IPS-18c (cell line): ENCODE data around the gene CIRBP.
"Not testable (repeated sequence)": the region's sequence is repeated elsewhere in the genome, so short reads cannot be mapped to it uniquely, and the experiment has no call there.

Experiments used
- H3K4me3 ChIP-seq: 2 replicates; pipeline ENCODE4 v1.7.0; 2013; ENCODE audit warnings: low read depth, mild to moderate bottlenecking, low read length, moderate library complexity; ENCODE audit not compliant: insufficient read depth
- H3K9me3 ChIP-seq: one replicate; pipeline ENCODE4 v1.6.1; 2013; ENCODE audit warnings: mild to moderate bottlenecking, low read length, moderate library complexity; ENCODE audit not compliant: control insufficient read depth, insufficient read depth

Gene CIRBP

DNA sequence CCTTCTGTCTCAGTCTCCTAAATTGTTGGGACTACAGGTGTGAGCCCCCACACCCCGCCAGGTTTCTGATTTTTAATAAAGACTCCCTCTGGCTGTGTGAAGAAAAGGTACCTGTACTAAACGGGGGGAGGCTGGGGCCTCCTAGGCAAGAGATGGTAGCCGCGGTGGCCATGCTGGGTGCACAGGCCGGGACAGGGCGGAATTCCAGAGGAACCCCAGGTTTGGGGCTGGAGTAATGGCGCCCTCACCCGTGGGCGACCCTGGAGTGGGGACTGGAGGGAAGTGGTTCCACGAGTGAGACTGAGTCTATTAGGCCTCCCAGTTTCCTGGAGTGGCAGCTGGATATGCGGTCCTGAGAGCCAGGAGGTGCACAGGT, 29.7 kb upstream of the CIRBP start:
- peak overlapping the region; percentile 72; the same call in 1 of the 2 replicates for H3K4me3 ChIP-seq
- no peaks in the 10 kb centered on the region for H3K9me3 ChIP-seq

DNA sequence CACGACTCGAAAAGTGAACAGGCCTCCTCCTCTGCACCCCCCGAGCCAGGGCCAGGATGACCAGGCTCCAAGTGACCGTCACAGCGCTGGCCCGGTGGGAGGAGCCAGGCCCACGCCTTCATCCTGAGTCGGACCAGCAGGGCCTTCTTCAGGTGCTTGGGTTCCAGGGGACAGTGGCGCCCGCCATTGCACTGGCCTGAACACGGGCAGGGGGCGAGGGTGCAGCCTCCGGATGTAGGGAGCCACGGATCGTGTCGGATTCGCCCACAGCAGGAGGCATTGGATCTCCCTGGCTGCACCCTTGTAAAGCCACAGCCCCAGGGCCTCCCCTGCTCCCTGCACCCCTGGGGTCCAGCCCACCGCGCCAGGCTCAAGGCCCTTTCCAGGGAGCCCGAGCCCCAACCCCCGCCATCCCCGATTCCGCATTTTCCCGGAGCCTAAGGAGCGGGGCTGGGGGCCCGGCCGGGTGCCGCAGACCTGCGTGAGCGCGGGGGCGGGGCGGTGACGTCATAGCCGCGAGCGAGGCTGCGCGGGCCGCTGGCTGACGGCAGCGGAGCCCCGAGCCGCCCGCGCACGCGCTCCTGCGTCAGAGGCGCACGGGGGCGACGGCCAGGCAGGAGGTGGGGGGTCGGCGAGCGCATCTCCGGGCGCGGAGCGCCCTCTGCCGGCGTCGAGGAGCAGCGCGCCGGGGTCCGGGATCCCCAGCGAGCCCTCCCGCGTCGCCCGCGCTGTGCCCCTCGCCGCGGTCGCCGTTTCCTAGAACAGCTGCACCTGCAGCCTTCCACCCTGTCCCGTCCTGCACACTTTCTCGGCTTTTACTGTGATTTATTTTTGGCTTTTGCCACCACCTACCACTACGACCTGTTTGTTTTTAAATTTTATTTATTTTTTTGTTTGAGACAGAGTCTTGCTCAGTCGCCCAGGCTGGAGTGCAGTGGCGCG, 29.1 kb upstream of the CIRBP start:
- Histone ChIP-seq H3K9me3 (no peaks in the 10 kb centered on the region), H3K4me3 (peak overlapping the region; percentile 72)

DNA sequence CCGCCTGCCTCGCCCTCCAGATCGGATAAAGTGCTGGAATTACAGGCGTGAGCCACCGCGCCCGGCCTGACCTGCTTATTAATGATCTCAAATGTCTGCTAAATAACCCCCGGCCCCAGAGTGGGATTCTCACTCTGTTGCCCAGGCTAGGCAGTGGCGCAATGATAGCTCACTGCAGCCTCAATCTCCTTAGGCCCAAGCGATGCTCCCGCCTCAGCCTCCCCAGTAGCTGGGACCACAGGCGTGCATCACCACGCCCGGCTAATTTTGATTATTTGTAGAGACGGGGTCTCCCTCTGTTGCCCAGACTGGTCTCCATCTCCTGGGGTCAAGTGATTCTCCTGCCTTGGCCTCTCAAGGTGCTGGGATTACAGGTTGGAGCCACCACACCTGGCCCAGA, 28.2 kb upstream of the CIRBP start:
- H3K4me3 ChIP-seq = no peak overlapping the region; the same call in 1 of the 2 replicates
- no peaks in the 10 kb centered on the region for H3K9me3 ChIP-seq

DNA sequence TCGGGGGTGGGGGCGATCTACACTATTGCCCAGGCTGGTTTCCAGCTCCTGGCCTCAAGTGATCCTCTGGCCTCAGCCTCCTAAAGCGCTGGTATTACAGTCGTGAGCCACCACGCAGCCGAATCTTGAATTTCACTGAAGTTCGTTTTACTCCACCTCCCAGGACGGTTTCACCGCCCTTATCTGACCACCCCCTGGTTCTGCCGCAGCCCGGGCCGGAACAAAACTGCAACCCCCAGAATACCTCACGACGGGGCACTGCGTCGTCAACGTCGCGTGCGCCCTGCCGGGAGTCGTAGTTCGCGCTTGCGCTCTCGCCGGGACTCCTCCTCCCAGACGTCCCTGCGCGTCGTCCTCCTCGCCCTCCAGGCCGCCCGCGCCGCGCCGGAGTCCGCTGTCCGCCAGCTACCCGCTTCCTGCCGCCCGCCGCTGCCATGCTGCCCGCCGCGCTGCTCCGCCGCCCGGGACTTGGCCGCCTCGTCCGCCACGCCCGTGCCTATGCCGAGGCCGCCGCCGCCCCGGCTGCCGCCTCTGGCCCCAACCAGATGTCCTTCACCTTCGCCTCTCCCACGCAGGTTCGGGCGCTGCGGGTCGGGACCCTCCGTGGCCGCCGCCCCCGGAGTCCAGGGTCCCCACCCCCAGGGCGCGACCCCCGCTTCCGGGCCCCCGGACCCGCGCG, 27.6 kb upstream of the CIRBP start, which contains the start of gene ATP5F1D:
ATP5F1D (plus strand) TSS at position 335 of the 679 bp plus-strand sequence; CDS start at position 435, 100 bp downstream.
- peak within 1 kb of the TSS; percentile 76 for H3K4me3 ChIP-seq
- no peaks in the 10 kb centered on the region for H3K9me3 ChIP-seq

DNA sequence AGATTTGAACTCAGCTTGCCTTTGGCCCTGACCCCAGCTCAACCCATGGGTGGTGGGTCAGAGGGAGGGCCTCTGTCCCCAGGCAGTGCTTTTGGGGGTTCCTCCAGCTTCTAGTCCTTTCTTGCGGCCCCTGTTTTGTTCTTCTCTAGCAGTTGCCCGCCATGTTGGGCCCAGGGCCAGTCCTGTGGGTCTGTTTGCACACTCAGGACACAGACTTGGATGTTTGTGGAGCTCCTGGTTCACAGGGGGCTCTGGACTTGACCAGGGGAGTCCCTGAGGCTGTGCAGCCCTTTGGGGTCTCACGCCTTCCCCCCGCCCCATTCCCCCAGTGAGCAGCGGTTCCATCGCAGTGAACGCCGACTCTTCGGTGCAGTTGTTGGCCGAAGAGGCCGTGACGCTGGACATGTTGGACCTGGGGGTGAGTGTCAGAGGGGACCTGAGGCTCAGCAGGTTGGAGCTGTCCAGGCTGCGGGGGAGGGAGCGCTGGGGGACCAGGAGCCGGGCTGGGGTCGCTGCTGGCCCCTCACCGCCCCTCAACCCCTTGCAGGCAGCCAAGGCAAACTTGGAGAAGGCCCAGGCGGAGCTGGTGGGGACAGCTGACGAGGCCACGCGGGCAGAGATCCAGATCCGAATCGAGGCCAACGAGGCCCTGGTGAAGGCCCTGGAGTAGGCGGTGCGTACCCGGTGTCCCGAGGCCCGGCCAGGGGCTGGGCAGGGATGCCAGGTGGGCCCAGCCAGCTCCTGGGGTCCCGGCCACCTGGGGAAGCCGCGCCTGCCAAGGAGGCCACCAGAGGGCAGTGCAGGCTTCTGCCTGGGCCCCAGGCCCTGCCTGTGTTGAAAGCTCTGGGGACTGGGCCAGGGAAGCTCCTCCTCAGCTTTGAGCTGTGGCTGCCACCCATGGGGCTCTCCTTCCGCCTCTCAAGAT, 25.1 kb upstream of the CIRBP start:
- H3K9me3 ChIP-seq = no peaks in the 10 kb centered on the region
- H3K4me3 ChIP-seq = no peak overlapping the region

DNA sequence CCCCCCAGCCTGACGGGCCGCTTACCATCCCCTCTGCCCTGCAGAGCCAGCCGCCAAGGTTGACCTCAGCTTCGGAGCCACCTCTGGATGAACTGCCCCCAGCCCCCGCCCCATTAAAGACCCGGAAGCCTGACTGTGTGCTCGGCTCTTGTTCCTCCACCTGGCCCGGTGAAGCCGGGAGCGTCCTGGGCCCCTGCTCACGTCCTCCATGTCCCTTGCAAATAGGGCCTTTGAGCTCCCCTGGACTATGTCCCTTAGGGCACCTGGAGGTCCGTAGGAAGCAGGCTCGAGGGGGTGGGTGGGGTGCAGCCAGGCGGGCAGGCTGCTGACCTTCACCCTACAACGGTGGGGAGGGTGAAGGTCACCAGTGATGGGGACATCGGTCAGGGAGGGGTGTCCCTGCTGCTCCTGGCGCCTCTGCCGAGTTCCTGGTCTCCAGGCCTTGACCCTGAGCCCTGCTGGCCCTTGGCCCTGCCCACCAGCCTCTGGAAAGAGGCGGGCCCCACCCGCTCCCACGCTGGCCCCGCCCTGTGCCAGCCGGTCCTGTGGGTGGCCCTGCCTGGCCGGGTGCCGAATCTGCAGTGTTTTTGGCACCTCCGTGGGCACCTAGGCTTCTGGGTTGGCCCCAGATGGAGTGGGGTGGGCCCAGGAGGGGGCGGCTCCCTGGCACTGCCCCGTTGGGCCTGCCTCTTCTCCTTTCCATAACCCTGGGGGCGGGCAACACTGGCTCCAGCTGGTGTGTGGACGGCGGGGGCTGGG, 24.3 kb upstream of the CIRBP start:
- peaks cover 2% of the 10 kb centered on the region for H3K9me3 ChIP-seq
- H3K4me3 ChIP-seq = no peak overlapping the region

DNA sequence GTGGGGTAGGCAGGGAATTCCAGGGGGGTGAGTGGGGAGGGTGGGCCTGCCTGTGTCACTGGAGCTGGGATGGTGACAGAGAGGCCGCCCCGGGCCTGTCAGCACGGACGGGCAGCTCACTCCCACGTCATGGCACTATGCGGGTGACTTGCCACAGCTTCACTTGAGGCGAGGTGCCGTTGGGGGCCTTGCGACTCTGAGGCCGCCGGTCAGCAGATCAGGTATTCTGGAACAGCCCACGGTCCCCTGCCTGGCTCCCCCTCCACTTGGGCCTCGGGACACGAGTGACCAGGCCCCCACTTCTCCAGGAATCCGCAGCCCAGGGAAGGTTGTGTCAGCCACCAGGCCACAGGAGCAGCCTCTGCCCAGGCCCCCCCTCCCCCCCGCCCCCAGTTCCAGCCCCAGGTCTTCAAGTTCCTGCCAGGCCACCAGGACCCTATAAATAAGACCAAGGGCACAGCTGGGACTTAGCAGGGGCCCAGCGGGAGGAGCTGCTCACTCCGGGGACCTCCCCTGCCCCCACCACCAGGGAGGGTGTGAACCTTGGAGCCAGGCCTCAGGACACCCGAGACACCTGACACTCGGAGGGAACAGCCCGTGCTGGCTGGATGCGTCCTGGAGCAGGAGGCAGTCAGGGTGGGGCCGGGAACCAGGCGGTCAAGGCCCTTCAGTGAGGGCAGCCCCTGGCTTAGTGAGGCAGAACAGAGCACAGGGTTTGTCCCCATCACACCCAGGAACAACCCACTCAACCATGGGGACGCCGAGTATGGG, 23.5 kb upstream of the CIRBP start:
- H3K4me3 ChIP-seq = no peak overlapping the region
- peaks cover 2% of the 10 kb centered on the region for H3K9me3 ChIP-seq

DNA sequence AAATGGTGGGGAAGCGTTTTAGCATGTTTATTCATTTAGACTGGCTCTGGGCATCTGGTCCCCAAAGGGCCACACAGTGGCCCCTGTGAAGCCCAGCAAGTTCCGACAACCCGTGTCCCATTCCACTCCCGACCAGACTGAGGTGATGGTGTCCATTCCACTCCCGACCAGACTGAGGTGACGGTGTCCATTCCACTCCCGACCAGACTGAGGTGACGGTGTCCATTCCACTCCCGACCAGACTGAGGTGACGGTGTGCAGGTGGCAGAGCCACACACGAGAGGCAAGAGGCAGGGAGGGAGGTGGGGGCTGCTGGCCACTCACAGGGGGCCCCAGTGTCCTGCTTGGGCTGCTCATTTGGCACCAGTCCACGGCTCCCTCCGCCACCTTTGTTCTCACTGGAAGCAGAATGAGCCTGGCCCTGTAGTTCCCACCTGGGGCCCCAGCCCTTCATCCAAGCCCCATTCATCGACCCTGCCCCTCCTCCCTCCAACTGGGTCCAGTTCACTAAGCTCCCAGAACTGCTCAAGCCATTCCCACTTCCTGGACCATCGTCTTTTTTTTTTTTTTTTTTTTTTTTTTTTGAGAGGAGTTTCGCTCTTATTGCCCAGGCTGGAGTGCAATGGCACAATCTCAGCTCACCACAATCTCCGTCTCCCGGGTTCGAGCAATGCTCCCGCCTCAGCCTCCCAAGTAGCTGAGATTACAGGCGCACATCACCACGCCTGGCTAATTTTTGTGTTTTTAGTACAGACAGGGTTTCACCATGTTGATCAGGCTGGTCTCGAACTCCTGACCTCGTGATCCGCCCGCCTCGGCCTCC, 22.7 kb upstream of the CIRBP start:
- H3K9me3 ChIP-seq, H3K4me3 ChIP-seq: not testable (repeated sequence)

DNA sequence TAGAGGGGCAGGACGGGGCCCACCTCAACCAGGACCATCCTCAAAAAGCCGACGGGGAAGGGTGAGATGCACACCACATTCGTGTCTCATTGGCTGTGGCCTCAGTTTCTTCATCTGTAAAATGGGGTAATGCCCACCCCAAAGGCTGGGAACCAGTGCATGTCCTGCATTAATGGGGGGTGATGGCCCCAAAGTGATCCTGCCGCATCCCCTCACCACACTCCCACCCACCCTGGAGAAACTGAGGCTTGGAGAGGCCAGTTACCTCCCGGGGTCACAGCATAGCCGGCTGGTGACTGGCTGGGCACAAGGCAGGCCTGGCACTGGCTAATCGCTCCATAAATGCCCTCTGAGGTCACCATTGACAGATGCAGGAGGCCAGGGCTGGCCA, 21.4 kb upstream of the CIRBP start:
- H3K9me3 ChIP-seq = peaks cover 2% of the 10 kb centered on the region
- peak overlapping the region; percentile 76; the same call in 1 of the 2 replicates for H3K4me3 ChIP-seq

DNA sequence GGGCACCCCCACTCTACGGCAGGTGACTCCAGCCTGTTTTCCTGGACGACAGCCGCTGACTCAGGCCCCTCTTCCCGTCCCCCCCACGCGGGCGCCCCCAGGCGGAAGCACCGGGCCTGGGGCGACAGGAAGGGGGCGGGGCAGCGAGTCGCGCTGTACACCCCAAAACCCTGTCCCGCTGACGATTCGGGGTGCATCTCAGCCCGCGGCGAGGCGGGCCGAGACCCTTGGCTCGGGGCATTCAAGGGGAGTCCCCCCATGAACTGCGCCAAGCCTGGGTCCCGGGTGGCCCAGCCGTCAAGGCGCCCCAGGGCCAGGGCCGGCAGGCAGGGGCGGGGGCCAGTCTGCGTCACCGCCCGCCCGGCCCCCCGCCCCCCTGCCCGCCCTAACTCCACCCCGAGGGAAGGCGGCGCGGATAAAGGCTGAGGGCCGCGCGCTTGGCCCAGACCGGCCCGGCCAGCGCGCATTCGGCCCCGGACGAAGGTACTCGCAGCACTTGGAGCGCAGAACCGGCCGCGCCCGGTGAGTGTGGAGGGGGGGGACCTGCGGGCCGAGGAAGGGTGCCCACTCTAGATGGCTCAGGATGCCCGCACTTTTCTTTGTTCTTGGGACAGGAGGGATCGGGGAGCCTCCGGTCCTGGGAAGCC, 20.9 kb upstream of the CIRBP start, which contains the start of gene MIDN:
MIDN (plus strand) TSS at position 445 of the 647 bp plus-strand sequence. CDS start 1,714 bp downstream, outside the sequence.
- Histone ChIP-seq H3K4me3 (peak within 1 kb of the TSS; percentile 76), H3K9me3 (peaks cover 2% of the 10 kb centered on the region)

DNA sequence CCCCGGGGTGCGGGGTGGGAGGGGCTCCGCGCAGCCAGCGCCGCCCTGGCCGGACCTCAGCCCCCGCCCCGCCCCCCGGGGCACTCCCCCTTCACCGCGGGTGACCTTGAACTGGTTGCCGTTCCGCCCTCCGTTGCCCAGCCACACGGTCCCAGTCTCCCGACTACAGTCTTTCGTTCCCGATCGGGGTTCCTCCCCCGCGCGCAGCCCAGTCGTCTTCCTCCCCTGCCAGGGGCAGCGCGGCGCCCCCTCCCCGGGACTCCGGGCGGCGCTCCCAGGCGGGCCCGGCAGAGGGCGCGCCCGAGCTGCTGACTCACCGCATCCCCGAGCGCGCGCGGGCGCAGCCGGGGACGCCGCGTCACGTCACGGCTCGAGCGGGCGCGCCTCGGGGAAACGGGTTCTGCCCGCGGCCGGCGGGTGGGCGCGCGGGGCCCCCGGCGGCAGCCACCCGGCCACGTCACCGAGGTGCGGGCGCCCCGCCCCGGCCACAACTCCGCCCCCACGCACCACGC, 20.3 kb upstream of the CIRBP start:
- peaks cover 2% of the 10 kb centered on the region for H3K9me3 ChIP-seq
- peak overlapping the region; percentile 76 for H3K4me3 ChIP-seq

DNA sequence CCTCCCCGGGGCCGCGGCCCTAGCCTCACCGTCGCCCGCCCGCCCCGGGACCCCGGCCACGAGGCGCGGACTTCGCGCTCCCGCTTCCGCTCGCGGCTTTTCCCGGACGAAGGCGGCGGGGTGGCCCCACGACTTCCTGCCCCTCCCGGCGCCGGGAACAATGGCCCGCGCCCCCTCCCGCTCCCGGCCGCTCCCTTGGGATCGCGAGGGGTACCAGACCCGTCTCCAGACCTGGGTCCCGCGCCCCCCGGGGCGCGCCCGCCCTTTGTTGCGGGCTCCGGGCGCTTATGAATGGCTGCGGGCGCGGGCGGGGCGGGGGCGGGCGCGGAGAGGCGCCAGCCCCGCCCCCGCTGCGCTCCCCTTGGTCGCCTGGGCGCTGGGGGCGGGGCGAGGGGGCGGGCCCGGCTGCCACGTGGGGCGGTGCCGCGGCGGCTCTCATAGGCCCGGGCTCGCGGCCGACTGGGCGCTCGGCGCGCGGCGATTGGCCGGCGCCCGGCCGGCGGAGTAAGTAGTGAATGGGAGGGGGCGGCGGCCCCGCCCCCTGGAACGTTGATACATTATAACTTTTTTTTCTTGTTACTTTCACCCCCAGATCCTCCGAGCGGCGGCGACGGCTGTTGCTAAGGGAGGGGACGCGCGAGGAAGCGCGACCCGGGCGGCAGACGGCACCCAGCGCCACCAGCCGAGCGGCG, 19.7 kb upstream of the CIRBP start:
- Histone ChIP-seq H3K4me3 (peak overlapping the region; percentile 84), H3K9me3 (peaks cover 2% of the 10 kb centered on the region)

DNA sequence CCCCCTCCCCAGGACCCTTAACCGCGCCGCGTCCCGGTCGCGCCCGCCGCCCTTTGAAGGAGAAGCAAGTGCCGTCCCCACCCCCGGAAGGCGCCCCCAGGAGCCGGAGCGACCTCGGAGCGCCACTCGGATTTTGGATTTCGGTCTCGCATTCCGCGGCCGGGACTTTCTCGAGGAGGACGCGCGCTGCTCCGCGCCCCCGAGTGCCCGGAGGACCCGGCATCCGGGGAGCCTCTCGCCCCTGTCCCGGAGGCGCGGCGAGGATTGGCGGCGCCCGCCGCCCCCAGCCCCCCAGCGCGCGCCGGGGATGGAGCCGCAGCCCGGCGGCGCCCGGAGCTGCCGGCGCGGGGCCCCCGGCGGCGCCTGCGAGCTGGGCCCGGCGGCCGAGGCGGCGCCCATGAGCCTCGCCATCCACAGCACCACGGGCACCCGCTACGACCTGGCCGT, 19.1 kb upstream of the CIRBP start:
- Histone ChIP-seq H3K4me3 (peak overlapping the region; percentile 84), H3K9me3 (peaks cover 2% of the 10 kb centered on the region)
